ENCODE measurements around the gene C3. TPM values are rescaled to one million over a fixed set of nuclear protein-coding genes. Genes with fewer than 3 reads are reported as not detected.

C3 gene
- total and polyA plus RNA-seq, 2 of the 13 experiments (the other 11 are each of a cell fraction or from before 2014, with no cell fraction given): 1,455 to 6,272 TPM

GRCh38 chr19:6663236-6664201 is 56.9 kb downstream of the C3 start:
- H3K36me3 ChIP-seq (replicated peaks in 1 of 2; ENCODE audit: control insufficient read depth in 1 of 2, insufficient read depth in 2 of 2, low read length in 2 of 2): no peaks in the 10 kb centered on the region
- WGBS (ENCODE audit: low lambda C conversion rate): 57% methylated on average over 9 of the region's 14 CpGs
- DNase-seq (ENCODE audit: low spot score): no peak
- H3K4me1 ChIP-seq (ENCODE audit: insufficient read depth, low read length): no peaks in the 10 kb centered on the region
- no peak overlapping the region for H3K27ac ChIP-seq (ENCODE audit: extremely low read length, insufficient read depth, low read length)
- H2AFZ ChIP-seq (ENCODE audit: low read length): no peak overlapping the region
- no peaks in the 10 kb centered on the region for H3K79me2 ChIP-seq (ENCODE audit: insufficient read depth, low read length)
- H4K20me1 ChIP-seq (ENCODE audit: insufficient read depth, low read length): no peaks in the 10 kb centered on the region
- peak; percentile 1; the same call in 1 of the 3 replicates for ATAC-seq
- H3K9me3 ChIP-seq (ENCODE audit: low read length): no peaks in the 10 kb centered on the region
- ChIA-PET CTCF (ENCODE audit: low intra/inter-chr PET ratio, low total read pairs) (no interaction called here), POLR2A (no interaction called here)
- no peak overlapping the region for H3K4me3 ChIP-seq (replicated peaks in 1 of 3; ENCODE audit: insufficient read depth in 1 of 3, low read depth in 2 of 3, low read length in 3 of 3)
- TF ChIP-seq THRA (CRISPR knock-in tag; IDR thresholded peaks at IDR 0.05; ENCODE audit: borderline replicate concordance): no peak
- TF ChIP-seq POLR2G (IDR thresholded peaks at IDR 0.05; ENCODE audit: low read depth, low read length): peak; percentile 27; the same call in 1 of the 2 replicates
- 0 out of 2 replicates have a peak, but pooled peaks have one; percentile 8 for TF ChIP-seq LCORL (IDR thresholded peaks at IDR 0.05)
- no peak for TF ChIP-seq LCORL (CRISPR knock-in tag; IDR thresholded peaks at IDR 0.05)
- TF ChIP-seq GMEB2 (CRISPR knock-in tag; IDR thresholded peaks at IDR 0.05; ENCODE audit: low read depth): no peak
- no peak for TF ChIP-seq ZFY (CRISPR knock-in tag; IDR thresholded peaks at IDR 0.05)
- peak; percentile 71; the same call in 1 of the 2 replicates for TF ChIP-seq SSRP1 (CRISPR knock-in tag; IDR thresholded peaks at IDR 0.05)
- TF ChIP-seq TEAD2 (CRISPR knock-in tag; IDR thresholded peaks at IDR 0.05): no peak
- TF ChIP-seq NR1H2 (CRISPR knock-in tag; IDR thresholded peaks at IDR 0.05; ENCODE audit: borderline replicate concordance, low read depth): no peak
- no peak for TF ChIP-seq ZNF292 (CRISPR knock-in tag; IDR thresholded peaks at IDR 0.05; ENCODE audit: borderline replicate concordance, low read depth)
- TF ChIP-seq ZNF646 (CRISPR knock-in tag; IDR thresholded peaks at IDR 0.05): peak; percentile 85
- peak; percentile 76; the same call in 1 of the 2 replicates for TF ChIP-seq CREB1 (IDR thresholded peaks at IDR 0.05)
- no peak for TF ChIP-seq CREB1 (CRISPR knock-in tag; IDR thresholded peaks at IDR 0.05)
- FAIRE-seq: peak; percentile 60
- in situ Hi-C loops (cut with HindIII; ENCODE audit: extremely low pct_ligation_motif_present, low pct_unique_long_range_greater_than_20kb): no loop called here
- H3K9ac ChIP-seq (ENCODE audit: insufficient read depth, low read depth, low read length): no peak overlapping the region
- no peak overlapping the region for H3K4me2 ChIP-seq (ENCODE audit: low read depth, low read length)
- no TSS peak for BruUV-seq (replicated peaks)
- peaks cover 3 to 21% of the 10 kb centered on the region in 2 experiments; a peak in 4 of 5 replicates for H3K27me3 ChIP-seq (ENCODE audit: control insufficient read depth in 1 of 2, insufficient read depth in 2 of 2, low read length in 2 of 2)
- intact Hi-C loops (cut with micrococcal nuclease; ENCODE audit: unreplicated experiment): no loop called here
